Large intestine (tissue), 3 donors: ENCODE results near the gene SPEF2. TPM values are rescaled to one million over a fixed set of nuclear protein-coding genes. Genes with fewer than 3 reads are reported as not detected.
A peak's percentile ranks its signal among the peaks of the same experiment; 100 is the strongest.
"Not testable (repeated sequence)": the region's sequence is repeated elsewhere in the genome, so short reads cannot be mapped to it uniquely, and the experiment has no call there.

ENCODE experiments used
- DNase-seq, 2 donors: peaks; one replicate each; pipeline versions ENCODE4 v3.0.0 to v3.0.0-alpha.2; 2013
- H3K27ac ChIP-seq: one replicate; pipeline ENCODE4 v1.5.1; 2013; ENCODE audit warnings: low read length
- H3K27me3 ChIP-seq: 2 replicates; pipeline ENCODE4 v1.6.1; 2013; ENCODE audit warnings: low read length; ENCODE audit not compliant: control insufficient read depth, insufficient read depth
- H3K36me3 ChIP-seq: 2 replicates; pipeline ENCODE4 v1.6.1; 2013; ENCODE audit warnings: low read length; ENCODE audit not compliant: control insufficient read depth, insufficient read depth
- H3K4me1 ChIP-seq: one replicate; pipeline ENCODE4 v1.6.1; 2013; ENCODE audit warnings: low read length; ENCODE audit not compliant: control insufficient read depth, insufficient read depth
- H3K4me3 ChIP-seq: one replicate; pipeline ENCODE4 v1.5.1; 2013; ENCODE audit warnings: low read length
- H3K9me3 ChIP-seq: one replicate; pipeline ENCODE4 v1.6.1; 2013; ENCODE audit warnings: mild to moderate bottlenecking, low read depth, low read length, moderate library complexity; ENCODE audit not compliant: control insufficient read depth
- WGBS: methylation state at CpG from one replicate; pipeline ENCODE4 v1.1.5; 2013; ENCODE audit warnings: low lambda C conversion rate; ENCODE audit not compliant: insufficient coverage; 5-methylcytosine and 5-hydroxymethylcytosine counted together
- polyA plus RNA-seq: library from polyadenylated mRNA; unstranded; fragments of 120-200 nt; gene quantifications from one replicate; pipeline ENCODE4 v1.2.1, GENCODE V29; 2013

Gene SPEF2
- polyA plus RNA-seq, 1 donor = 17.3 TPM

DNA sequence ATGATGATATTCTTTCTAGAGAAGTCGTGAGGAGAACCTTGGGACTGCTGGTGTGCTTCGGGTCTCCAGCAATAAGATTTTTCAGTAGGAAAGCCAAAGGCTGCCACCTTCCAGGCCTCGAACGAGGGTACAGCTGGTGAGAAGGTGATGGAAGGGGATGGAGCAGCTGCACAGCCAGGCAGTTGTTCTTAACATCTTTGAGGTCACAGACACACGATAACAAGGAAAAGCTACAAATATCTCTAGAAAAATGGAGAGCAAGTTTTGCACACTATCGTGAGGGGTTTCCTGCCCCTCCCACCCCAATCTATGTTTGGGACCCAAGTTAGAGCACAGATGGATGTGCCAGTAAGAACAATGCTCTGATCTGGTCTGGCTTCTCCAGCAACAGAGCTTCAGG lies 232.2 kb downstream of the SPEF2 start:
- no peaks in the 10 kb centered on the region for H3K36me3 ChIP-seq
- no peaks in the 10 kb centered on the region for H3K27me3 ChIP-seq
- DNase-seq = no peak
- no peak overlapping the region for H3K4me3 ChIP-seq
- no peak overlapping the region for H3K27ac ChIP-seq
- WGBS = 80% methylated on average over 1 of the region's 6 CpGs
- H3K4me1 ChIP-seq = no peaks in the 10 kb centered on the region
- H3K9me3 ChIP-seq = peaks cover 5% of the 10 kb centered on the region

GRCh38 chr5:35850967-35851680 lies 233.5 kb downstream of the SPEF2 start:
- no peak for DNase-seq
- Histone ChIP-seq H3K27me3 (no peaks in the 10 kb centered on the region), H3K27ac (no peak overlapping the region), H3K9me3 (peaks cover under 1% of the 10 kb centered on the region), H3K4me3 (no peak overlapping the region), H3K36me3 (no peaks in the 10 kb centered on the region), H3K4me1 (no peaks in the 10 kb centered on the region)
- 82% methylated on average over 2 of the region's 8 CpGs for WGBS

DNA sequence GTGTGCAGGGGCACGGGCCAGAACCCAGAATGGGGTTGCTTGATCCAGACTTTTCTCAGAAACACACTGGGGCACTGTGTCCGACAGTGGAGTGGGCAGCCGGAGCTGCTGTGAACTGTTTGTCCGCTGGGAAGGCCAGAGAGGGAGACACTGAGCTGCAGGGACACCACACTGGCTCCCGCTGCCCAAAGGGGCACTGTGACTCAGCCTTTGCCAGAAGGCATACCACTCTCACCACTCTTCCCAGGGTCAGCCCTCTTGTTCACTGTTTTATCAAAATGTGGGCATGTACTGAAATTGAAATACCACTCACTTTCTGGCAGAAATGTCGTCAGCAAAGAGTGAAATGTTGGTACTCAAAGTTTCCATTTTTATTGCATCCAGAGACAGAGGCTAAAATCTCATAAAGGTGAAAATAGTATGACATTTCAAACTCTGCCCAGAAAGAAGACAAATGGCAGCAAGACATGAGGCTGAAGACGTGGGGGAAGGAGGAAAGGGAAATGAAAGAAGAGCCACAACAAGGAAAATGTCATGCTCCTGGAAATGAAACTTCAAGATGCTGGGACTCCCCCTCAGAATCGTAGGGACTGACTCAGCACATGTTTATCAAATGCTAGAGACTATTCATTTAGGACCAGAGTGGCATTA lies 234.5 kb downstream of the SPEF2 start:
- DNase-seq = peak in 1 of 2 donors; percentile 10
- Histone ChIP-seq H3K36me3 (no peaks in the 10 kb centered on the region), H3K27ac (no peak overlapping the region), H3K4me1 (no peaks in the 10 kb centered on the region), H3K27me3 (no peaks in the 10 kb centered on the region), H3K9me3 (no peaks in the 10 kb centered on the region), H3K4me3 (no peak overlapping the region)
- 20% methylated on average over 1 of the region's 8 CpGs for WGBS

DNA sequence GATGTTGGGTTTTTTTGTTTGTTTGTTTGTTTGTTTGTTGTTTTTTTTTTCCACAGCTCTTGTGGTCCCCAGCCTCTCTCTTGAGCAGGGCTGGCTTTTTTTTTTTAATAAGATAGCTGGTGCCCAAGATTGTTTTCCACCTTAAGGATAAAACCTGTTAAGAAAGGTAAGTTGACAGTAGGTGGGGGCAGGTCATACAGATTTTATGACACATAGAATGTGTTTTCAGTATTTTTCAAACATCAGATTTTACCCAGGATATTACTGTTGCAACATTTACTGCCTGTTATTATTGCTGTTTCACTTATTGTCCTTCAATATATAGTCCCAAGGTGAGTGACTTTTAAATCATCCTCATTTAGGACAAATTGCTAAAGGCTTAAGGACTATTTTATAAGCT lies 235.1 kb downstream of the SPEF2 start:
- no peak overlapping the region for H3K4me3 ChIP-seq
- no peaks in the 10 kb centered on the region for H3K9me3 ChIP-seq
- no peaks in the 10 kb centered on the region for H3K36me3 ChIP-seq
- no peak for DNase-seq
- no peaks in the 10 kb centered on the region for H3K27me3 ChIP-seq
- H3K27ac ChIP-seq = no peak overlapping the region
- no peaks in the 10 kb centered on the region for H3K4me1 ChIP-seq

DNA sequence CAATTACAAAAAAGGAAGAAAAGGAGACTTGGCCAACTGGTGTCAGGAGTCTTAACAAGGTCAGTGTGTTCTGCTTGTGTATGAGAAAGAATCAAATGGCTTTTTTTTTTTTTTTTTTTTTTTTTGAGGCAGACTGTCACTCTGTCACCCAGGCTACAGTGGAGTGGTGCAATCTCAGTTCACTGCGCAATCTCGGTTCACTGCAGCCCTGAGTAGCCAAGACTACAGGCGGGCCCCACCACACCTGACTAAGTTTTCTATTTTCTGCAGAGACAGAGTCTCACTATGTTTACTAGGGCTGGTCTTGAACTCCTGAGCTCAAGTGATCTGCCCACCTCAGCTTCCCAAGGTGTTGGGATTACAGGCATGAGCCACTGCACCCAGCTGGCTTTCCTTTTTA lies 236.0 kb downstream of the SPEF2 start:
- H3K36me3 ChIP-seq = no peaks in the 10 kb centered on the region
- H3K27me3 ChIP-seq = no peaks in the 10 kb centered on the region
- no peak overlapping the region for H3K27ac ChIP-seq
- WGBS = no CpG with 5 or more reads among the region's 3 CpGs
- H3K4me1 ChIP-seq = no peaks in the 10 kb centered on the region
- no peak overlapping the region for H3K4me3 ChIP-seq
- H3K9me3 ChIP-seq = no peaks in the 10 kb centered on the region
- DNase-seq = no peak

DNA sequence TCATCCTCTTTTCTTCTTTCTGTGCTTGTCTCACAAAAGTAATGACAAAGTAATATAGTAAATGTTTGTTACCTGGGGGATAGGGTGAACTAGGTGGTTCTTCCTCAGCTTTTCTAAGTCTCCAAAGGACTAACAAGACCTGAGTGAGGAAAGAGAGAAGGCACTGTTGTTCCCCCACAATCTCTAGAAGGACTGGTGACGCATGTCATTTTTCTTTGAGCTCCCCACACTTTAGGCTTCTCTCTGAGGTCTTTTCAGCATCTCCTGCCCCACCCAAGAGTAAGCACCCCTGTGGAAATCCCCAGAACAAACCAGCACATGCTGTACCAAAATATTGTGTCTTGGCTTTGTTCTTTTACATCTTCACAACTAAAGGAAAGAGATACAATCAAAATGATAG lies 236.6 kb downstream of the SPEF2 start:
- Histone ChIP-seq H3K9me3 (no peaks in the 10 kb centered on the region), H3K4me3 (no peak overlapping the region), H3K27me3 (peaks cover 2% of the 10 kb centered on the region), H3K36me3 (no peaks in the 10 kb centered on the region), H3K27ac (no peak overlapping the region), H3K4me1 (no peaks in the 10 kb centered on the region)
- no CpG with 5 or more reads among the region's 1 CpG for WGBS
- no peak for DNase-seq

GRCh38 chr5:35855187-35855586 lies 237.5 kb downstream of the SPEF2 start:
- no peaks in the 10 kb centered on the region for H3K4me1 ChIP-seq
- no peak for DNase-seq
- no peaks in the 10 kb centered on the region for H3K9me3 ChIP-seq
- no peaks in the 10 kb centered on the region for H3K36me3 ChIP-seq
- no peak overlapping the region for H3K27ac ChIP-seq
- no peak overlapping the region for H3K4me3 ChIP-seq
- H3K27me3 ChIP-seq = peaks cover 2% of the 10 kb centered on the region
- WGBS = no CpG with 5 or more reads among the region's 1 CpG

GRCh38 chr5:35856186-35856764 lies 238.6 kb downstream of the SPEF2 start:
- not testable (repeated sequence) for H3K27ac ChIP-seq, DNase-seq

GRCh38 chr5:35856765-35857351 lies 239.2 kb downstream of the SPEF2 start, which contains the start of gene IL7R:
Gene IL7R (plus strand): TSS chr5:35856891. CDS start chr5:35856978, 87 bp downstream.
- H3K36me3 ChIP-seq = no peaks in the 10 kb centered on the region
- no peak for DNase-seq
- H3K27ac ChIP-seq = no peak within 1 kb of the TSS
- no peaks in the 10 kb centered on the region for H3K4me1 ChIP-seq
- no peaks in the 10 kb centered on the region for H3K9me3 ChIP-seq
- H3K27me3 ChIP-seq = peaks cover 2% of the 10 kb centered on the region
- H3K4me3 ChIP-seq = no peak within 1 kb of the TSS
- WGBS = no CpG with 5 or more reads among the region's 1 CpG

More at GRCh38 chr5:35856186-35856764, 238.6 kb downstream of the SPEF2 start:
- 100% methylated on average over 1 of the region's 5 CpGs for WGBS
- not testable (repeated sequence) for H3K9me3 ChIP-seq, H3K4me3 ChIP-seq, H3K4me1 ChIP-seq, H3K36me3 ChIP-seq, H3K27me3 ChIP-seq

- DNase-seq = no peak
- no peak overlapping the region for H3K27ac ChIP-seq
- no peaks in the 10 kb centered on the region for H3K4me1 ChIP-seq
- no CpG with 5 or more reads among the region's 2 CpGs for WGBS
- peaks cover 2% of the 10 kb centered on the region for H3K27me3 ChIP-seq
- H3K36me3 ChIP-seq = no peaks in the 10 kb centered on the region
- H3K4me3 ChIP-seq = no peak overlapping the region
- H3K9me3 ChIP-seq = no peaks in the 10 kb centered on the region
These were observed 240.0 kb downstream of the SPEF2 start for GRCh38 chr5:35857606-35858205.
